ENCODE data around the gene ZBTB8A.
"Not testable (repeated sequence)": the region's sequence is repeated elsewhere in the genome, so short reads cannot be mapped to it uniquely, and the experiment has no call there.

ZBTB8A gene

GRCh38 chr1:32635508-32636277, 96.5 kb downstream of the ZBTB8A start:
- TF ChIP-seq, protein P1, sequence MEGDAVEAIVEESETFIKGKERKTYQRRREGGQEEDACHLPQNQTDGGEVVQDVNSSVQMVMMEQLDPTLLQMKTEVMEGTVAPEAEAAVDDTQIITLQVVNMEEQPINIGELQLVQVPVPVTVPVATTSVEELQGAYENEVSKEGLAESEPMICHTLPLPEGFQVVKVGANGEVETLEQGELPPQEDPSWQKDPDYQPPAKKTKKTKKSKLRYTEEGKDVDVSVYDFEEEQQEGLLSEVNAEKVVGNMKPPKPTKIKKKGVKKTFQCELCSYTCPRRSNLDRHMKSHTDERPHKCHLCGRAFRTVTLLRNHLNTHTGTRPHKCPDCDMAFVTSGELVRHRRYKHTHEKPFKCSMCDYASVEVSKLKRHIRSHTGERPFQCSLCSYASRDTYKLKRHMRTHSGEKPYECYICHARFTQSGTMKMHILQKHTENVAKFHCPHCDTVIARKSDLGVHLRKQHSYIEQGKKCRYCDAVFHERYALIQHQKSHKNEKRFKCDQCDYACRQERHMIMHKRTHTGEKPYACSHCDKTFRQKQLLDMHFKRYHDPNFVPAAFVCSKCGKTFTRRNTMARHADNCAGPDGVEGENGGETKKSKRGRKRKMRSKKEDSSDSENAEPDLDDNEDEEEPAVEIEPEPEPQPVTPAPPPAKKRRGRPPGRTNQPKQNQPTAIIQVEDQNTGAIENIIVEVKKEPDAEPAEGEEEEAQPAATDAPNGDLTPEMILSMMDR (IDR thresholded peaks at IDR 0.05; ENCODE audit: insufficient read depth, low read length, poor library complexity, severe bottlenecking): no peak
- DNase-seq (ENCODE audit: extremely low read depth, insufficient read length): no peak
- H3K36me3 ChIP-seq (ENCODE audit: control insufficient read depth, insufficient read depth, low read length): peaks cover 2% of the 10 kb centered on the region
- H3K4me3 ChIP-seq (replicated peaks; ENCODE audit: low read depth, low read length): no peak overlapping the region
- no peaks in the 10 kb centered on the region for H3K27me3 ChIP-seq (replicated peaks; ENCODE audit: control insufficient read depth, insufficient read depth, low read length)

GRCh38 chr1:32636914-32637645, 97.9 kb downstream of the ZBTB8A start:
- H3K4me3 ChIP-seq (replicated peaks; ENCODE audit: low read depth, low read length): no peak overlapping the region
- no peaks in the 10 kb centered on the region for H3K27me3 ChIP-seq (replicated peaks; ENCODE audit: control insufficient read depth, insufficient read depth, low read length)
- no peaks in the 10 kb centered on the region; the same call in 1 of the 2 replicates for H3K36me3 ChIP-seq (ENCODE audit: control insufficient read depth, insufficient read depth, low read length)
- no peak for DNase-seq (ENCODE audit: extremely low read depth, insufficient read length)
- TF ChIP-seq, protein P1 (IDR thresholded peaks at IDR 0.05; ENCODE audit: insufficient read depth, low read length, poor library complexity, severe bottlenecking): no peak

GRCh38 chr1:32639489-32640075, 100.4 kb downstream of the ZBTB8A start:
- no peaks in the 10 kb centered on the region; the same call in 1 of the 2 replicates for H3K36me3 ChIP-seq (ENCODE audit: control insufficient read depth, insufficient read depth, low read length)
- no peaks in the 10 kb centered on the region for H3K27me3 ChIP-seq (replicated peaks; ENCODE audit: control insufficient read depth, insufficient read depth, low read length)
- TF ChIP-seq, protein P1 (IDR thresholded peaks at IDR 0.05; ENCODE audit: insufficient read depth, low read length, poor library complexity, severe bottlenecking): no peak
- no peak overlapping the region for H3K4me3 ChIP-seq (replicated peaks; ENCODE audit: low read depth, low read length)
- DNase-seq (ENCODE audit: extremely low read depth, insufficient read length): no peak

- DNase-seq (ENCODE audit: extremely low read depth, insufficient read length); H3K27me3 ChIP-seq (replicated peaks; ENCODE audit: control insufficient read depth, insufficient read depth, low read length); H3K36me3 ChIP-seq (ENCODE audit: control insufficient read depth, insufficient read depth, low read length); H3K4me3 ChIP-seq (replicated peaks; ENCODE audit: low read depth, low read length): not testable (repeated sequence)
Observed at GRCh38 chr1:32642292-32642827, 103.1 kb downstream of the ZBTB8A start.

GRCh38 chr1:32644426-32644825, 105.2 kb downstream of the ZBTB8A start:
- DNase-seq (ENCODE audit: extremely low read depth, insufficient read length): no peak
- Histone ChIP-seq H3K36me3 (ENCODE audit: control insufficient read depth, insufficient read depth, low read length) (peaks cover 5% of the 10 kb centered on the region), H3K27me3 (replicated peaks; ENCODE audit: control insufficient read depth, insufficient read depth, low read length) (no peaks in the 10 kb centered on the region), H3K4me3 (replicated peaks; ENCODE audit: low read depth, low read length) (no peak overlapping the region)
- TF ChIP-seq, protein P1 (IDR thresholded peaks at IDR 0.05; ENCODE audit: insufficient read depth, low read length, poor library complexity, severe bottlenecking): no peak
